HepG2 (cell line): Measurements from ENCODE around the gene BCAS3. TPM values are rescaled to one million over a fixed set of nuclear protein-coding genes. Genes with fewer than 3 reads are reported as not detected.

Experiments
- MAFF ChIP-seq: IDR thresholded peaks from 2 replicates; pipeline ENCODE4 v1.6.1; 2011; ENCODE audit warnings: low read depth, low read length, improper control_type of control experiment
- MXD1 ChIP-seq: sonication (generic); formaldehyde crosslinking; IDR thresholded peaks from 2 replicates; pipeline ENCODE4 v1.4.0; 2020; ENCODE audit warnings: mild to moderate bottlenecking, missing genetic modification reagents
- MXI1 ChIP-seq: IDR thresholded peaks from 3 replicates; pipeline ENCODE4 v1.6.1; 2012; ENCODE audit warnings: low read depth, low read length, inconsistent platforms, borderline replicate concordance
- NPAS2 ChIP-seq: sonication (generic); formaldehyde crosslinking; IDR thresholded peaks from 2 replicates; pipeline ENCODE4 v1.8.0; 2022; ENCODE audit warnings: mild to moderate bottlenecking, missing genetic modification reagents, borderline replicate concordance
- RAD51 ChIP-seq: fragments of 450-650 bp; IDR thresholded peaks from 2 replicates; pipeline ENCODE4 v1.6.1; 2016; ENCODE audit warnings: borderline replicate concordance
- RARA ChIP-seq: IDR thresholded peaks from 2 replicates; pipeline ENCODE4 v1.6.1; 2016; ENCODE audit warnings: missing genetic modification reagents, missing compliant biosample characterization
- SRSF4 ChIP-seq: fragments of 200-400 bp; formaldehyde crosslinking; IDR thresholded peaks from one replicate; pipeline ENCODE4 v1.6.1; 2018; ENCODE audit warnings: mild to moderate bottlenecking, low read depth, low read length, moderate library complexity; ENCODE audit not compliant: poor library complexity, severe bottlenecking
- ZNF207 ChIP-seq: fragments of 450-650 bp; IDR thresholded peaks from 2 replicates; pipeline ENCODE4 v1.6.1; 2016; ENCODE audit warnings: antibody characterized with exemption, borderline replicate concordance
- ZNF607 ChIP-seq: sonication (generic); formaldehyde crosslinking; IDR thresholded peaks from 2 replicates; pipeline ENCODE4 v1.5.1; 2020; ENCODE audit warnings: missing genetic modification reagents, mild to moderate bottlenecking, borderline replicate concordance
- ZNF841 ChIP-seq: sonication (generic); formaldehyde crosslinking; IDR thresholded peaks from 2 replicates; pipeline ENCODE4 v1.8.1; 2023; ENCODE audit warnings: missing genetic modification reagents, borderline replicate concordance
- polyA plus RNA-seq, 8 experiments: library from polyadenylated mRNA; depleted of rRNA in 3 of 8; stranded (reverse) in 7 of 8; unstranded in 1 of 8; fragments of >200 nt; fragmentation: Illumina TruSeq in 4 of 8; extraction: Trizol in 4 of 8; gene quantifications; 2 replicates each; pipeline versions ENCODE4 v1.2.1 to v1.2.3, GENCODE V29; 2011 to 2016; ENCODE audit warnings: low read depth in 4 of 8, missing spikeins in 1 of 8, mixed read lengths in 1 of 8; ENCODE audit not compliant: insufficient read depth in 1 of 8
- total RNA-seq, 5 experiments: library from RNA; depleted of rRNA; stranded (reverse); fragments of >200 nt; fragmentation: Illumina TruSeq; extraction: Trizol; gene quantifications; 2 replicates each; pipeline ENCODE4 v1.2.3, GENCODE V29; 2016; ENCODE audit warnings: low read depth in 1 of 5
- TF ChIP-seq, protein P1 (sequence below), 2 experiments: fragments of 450-650 bp in 1 of 2; sonication (generic) in 1 of 2; formaldehyde crosslinking in 1 of 2; IDR thresholded peaks; 2 replicates each; pipeline versions ENCODE4 v1.6.1 to v1.8.0; 2016 to 2022; ENCODE audit warnings: antibody characterized with exemption in 1 of 2, mild to moderate bottlenecking in 1 of 2, missing genetic modification reagents in 1 of 2

BCAS3 gene
- total and polyA plus RNA-seq, 2 of the 13 experiments (the other 11 are each of a cell fraction or from before 2014, with no cell fraction given), result 10.7 to 11.2 TPM

- TF ChIP-seq, protein P1, sequence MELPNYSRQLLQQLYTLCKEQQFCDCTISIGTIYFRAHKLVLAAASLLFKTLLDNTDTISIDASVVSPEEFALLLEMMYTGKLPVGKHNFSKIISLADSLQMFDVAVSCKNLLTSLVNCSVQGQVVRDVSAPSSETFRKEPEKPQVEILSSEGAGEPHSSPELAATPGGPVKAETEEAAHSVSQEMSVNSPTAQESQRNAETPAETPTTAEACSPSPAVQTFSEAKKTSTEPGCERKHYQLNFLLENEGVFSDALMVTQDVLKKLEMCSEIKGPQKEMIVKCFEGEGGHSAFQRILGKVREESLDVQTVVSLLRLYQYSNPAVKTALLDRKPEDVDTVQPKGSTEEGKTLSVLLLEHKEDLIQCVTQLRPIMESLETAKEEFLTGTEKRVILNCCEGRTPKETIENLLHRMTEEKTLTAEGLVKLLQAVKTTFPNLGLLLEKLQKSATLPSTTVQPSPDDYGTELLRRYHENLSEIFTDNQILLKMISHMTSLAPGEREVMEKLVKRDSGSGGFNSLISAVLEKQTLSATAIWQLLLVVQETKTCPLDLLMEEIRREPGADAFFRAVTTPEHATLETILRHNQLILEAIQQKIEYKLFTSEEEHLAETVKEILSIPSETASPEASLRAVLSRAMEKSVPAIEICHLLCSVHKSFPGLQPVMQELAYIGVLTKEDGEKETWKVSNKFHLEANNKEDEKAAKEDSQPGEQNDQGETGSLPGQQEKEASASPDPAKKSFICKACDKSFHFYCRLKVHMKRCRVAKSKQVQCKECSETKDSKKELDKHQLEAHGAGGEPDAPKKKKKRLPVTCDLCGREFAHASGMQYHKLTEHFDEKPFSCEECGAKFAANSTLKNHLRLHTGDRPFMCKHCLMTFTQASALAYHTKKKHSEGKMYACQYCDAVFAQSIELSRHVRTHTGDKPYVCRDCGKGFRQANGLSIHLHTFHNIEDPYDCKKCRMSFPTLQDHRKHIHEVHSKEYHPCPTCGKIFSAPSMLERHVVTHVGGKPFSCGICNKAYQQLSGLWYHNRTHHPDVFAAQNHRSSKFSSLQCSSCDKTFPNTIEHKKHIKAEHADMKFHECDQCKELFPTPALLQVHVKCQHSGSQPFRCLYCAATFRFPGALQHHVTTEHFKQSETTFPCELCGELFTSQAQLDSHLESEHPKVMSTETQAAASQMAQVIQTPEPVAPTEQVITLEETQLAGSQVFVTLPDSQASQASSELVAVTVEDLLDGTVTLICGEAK (IDR thresholded peaks at IDR 0.05), result no peak
- TF ChIP-seq, protein P1 (CRISPR knock-in tag; IDR thresholded peaks at IDR 0.05), result no peak
- TF ChIP-seq ZNF841 (CRISPR knock-in tag), result no peak
- TF ChIP-seq RARA (CRISPR knock-in tag), result no peak
- no peak for TF ChIP-seq RAD51
- TF ChIP-seq SRSF4, result no peak
- no peak for TF ChIP-seq ZNF207
- no peak for TF ChIP-seq MXI1
- no peak for TF ChIP-seq NPAS2 (CRISPR knock-in tag)
- no peak for TF ChIP-seq MAFF
- no peak for TF ChIP-seq MXD1 (CRISPR knock-in tag)
- TF ChIP-seq ZNF607 (CRISPR knock-in tag), result no peak
These were observed 544.2 kb downstream of the BCAS3 start (continued) for GRCh38 chr17:61221597-61222471.
